ENCODE measurements around the gene NLE1.
A peak's percentile ranks its signal among the peaks of the same experiment; 100 is the strongest.
"Not testable (repeated sequence)": the region's sequence is repeated elsewhere in the genome, so short reads cannot be mapped to it uniquely, and the experiment has no call there.

The NLE1 gene

DNA sequence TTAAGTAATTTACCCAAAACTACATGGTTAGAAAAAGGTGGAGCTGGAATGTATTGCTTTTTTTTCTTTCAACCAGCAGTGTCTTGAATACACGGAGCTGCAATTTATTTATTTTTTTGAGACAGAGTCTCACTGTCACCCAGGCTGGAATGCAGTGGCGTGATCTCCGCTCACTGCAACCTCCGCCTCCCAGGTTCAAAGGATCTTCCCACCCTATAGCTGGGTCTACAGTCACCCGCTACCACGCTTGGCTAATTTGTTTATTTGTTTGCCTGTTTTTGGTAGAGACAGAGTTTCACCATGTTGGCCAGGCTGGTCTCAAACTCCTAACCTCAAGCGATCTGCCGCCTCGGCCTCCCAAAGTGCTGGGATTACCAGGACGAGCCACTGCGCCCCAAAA lies 51.4 kb downstream of the NLE1 start:
- no CpG with 5 or more reads among the region's 11 CpGs for WGBS, 2 donors (ENCODE audit: extremely low coverage in 2 of 2, insufficient read length in 2 of 2, insufficient replicate concordance in 1 of 2)
- H3K4me3 ChIP-seq (ENCODE audit: low read length in 2 of 2); H2BK15ac ChIP-seq (ENCODE audit: low read length); H4K8ac ChIP-seq (ENCODE audit: low read depth, low read length); H3K4me1 ChIP-seq (ENCODE audit: control insufficient read depth in 2 of 2, insufficient read depth in 1 of 2, low read depth in 1 of 2, low read length in 2 of 2); H2AFZ ChIP-seq (ENCODE audit: low read length); H2BK120ac ChIP-seq (ENCODE audit: low read depth, low read length); DNase-seq (ENCODE audit: low spot score); H2BK5ac ChIP-seq (ENCODE audit: low read length); H3K18ac ChIP-seq (ENCODE audit: low read length); H3K27ac ChIP-seq (replicated peaks; ENCODE audit: low read length); H4K91ac ChIP-seq (ENCODE audit: low read depth, low read length, poor library complexity); H2AK5ac ChIP-seq (ENCODE audit: low read depth, low read length); H3K23ac ChIP-seq (ENCODE audit: low read depth, low read length, poor library complexity); H3K9ac ChIP-seq (ENCODE audit: low read depth, low read length, poor library complexity); H3K79me1 ChIP-seq (ENCODE audit: low read depth, low read length); H2BK12ac ChIP-seq (ENCODE audit: low read length); H3K36me3 ChIP-seq (replicated peaks in 1 of 2; ENCODE audit: control insufficient read depth in 2 of 2, insufficient read depth in 2 of 2, low read length in 2 of 2); H3K9me3 ChIP-seq (replicated peaks in 1 of 2; ENCODE audit: control insufficient read depth in 2 of 2, insufficient read depth in 1 of 2, low read depth in 1 of 2, low read length in 2 of 2); H3K14ac ChIP-seq (ENCODE audit: low read length); H3K4me2 ChIP-seq (ENCODE audit: insufficient read depth, low read length, poor library complexity, severe bottlenecking); H3K4ac ChIP-seq (ENCODE audit: low read length): not testable (repeated sequence)
- peaks cover 0 to 10% (median 0%) of the 10 kb centered on the region in 3 experiments for H3K27me3 ChIP-seq (ENCODE audit: control insufficient read depth in 3 of 3, insufficient read depth in 3 of 3, low read depth in 1 of 3, low read length in 3 of 3)

DNA sequence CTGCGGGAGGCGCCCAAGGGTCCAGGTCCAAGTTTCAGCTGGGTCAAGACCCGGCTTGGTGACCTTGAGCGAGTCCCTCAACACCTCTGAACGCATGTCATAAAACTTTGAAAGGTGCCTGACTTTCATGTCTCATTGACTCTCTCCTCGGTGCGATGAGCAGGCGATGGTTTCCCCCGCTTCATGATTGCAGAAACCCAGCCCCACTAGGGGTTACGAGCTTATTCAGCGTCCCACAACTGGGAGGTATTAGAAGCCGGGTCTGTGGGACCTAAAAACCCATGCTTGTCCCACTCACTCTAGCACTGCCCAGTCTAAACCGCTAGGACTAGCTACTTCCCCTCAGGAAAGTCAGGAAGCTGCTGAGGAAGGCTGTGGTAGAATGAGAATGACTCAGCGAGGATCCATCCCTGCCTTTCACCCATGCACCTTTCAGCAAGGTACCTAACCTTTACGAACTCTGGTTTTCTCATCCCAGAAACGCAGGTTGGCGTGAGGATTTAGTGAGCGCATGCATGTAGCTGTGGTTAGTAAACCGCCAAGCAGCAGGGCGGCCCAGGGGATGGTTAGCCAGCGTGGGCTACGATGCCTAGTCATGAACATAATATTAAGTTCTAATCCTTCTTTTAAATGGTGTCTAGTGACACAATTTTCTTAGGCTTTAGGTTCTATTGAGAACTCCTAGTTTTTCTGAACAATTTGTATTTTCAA lies 52.4 kb downstream of the NLE1 start:
- Histone ChIP-seq H2BK5ac (ENCODE audit: low read length) (no peak overlapping the region), H3K23ac (ENCODE audit: low read depth, low read length, poor library complexity) (no peak overlapping the region), H3K27me3 (ENCODE audit: control insufficient read depth in 3 of 3, insufficient read depth in 3 of 3, low read depth in 1 of 3, low read length in 3 of 3) (peaks cover 0 to 10% (median 0%) of the 10 kb centered on the region in 3 experiments), H3K4me3 (ENCODE audit: low read length in 2 of 2) (peak overlapping the region; percentile 26 to 60), H3K18ac (ENCODE audit: low read length) (peak overlapping the region; percentile 82), H2AFZ (ENCODE audit: low read length) (peak overlapping the region; percentile 86), H3K9me3 (replicated peaks in 1 of 2; ENCODE audit: control insufficient read depth in 2 of 2, insufficient read depth in 1 of 2, low read depth in 1 of 2, low read length in 2 of 2) (no peaks in the 10 kb centered on the region), H2AK5ac (ENCODE audit: low read depth, low read length) (no peak overlapping the region), H2BK12ac (ENCODE audit: low read length) (no peak overlapping the region), H3K36me3 (replicated peaks in 1 of 2; ENCODE audit: control insufficient read depth in 2 of 2, insufficient read depth in 2 of 2, low read length in 2 of 2) (no peaks in the 10 kb centered on the region), H3K27ac (replicated peaks; ENCODE audit: low read length) (no peak overlapping the region), H2BK15ac (ENCODE audit: low read length) (no peak overlapping the region), H3K14ac (ENCODE audit: low read length) (no peak overlapping the region), H3K4ac (ENCODE audit: low read length) (no peak overlapping the region), H2BK120ac (ENCODE audit: low read depth, low read length) (no peak overlapping the region), H4K91ac (ENCODE audit: low read depth, low read length, poor library complexity) (peak overlapping the region; percentile 56), H3K9ac (ENCODE audit: low read depth, low read length, poor library complexity) (peak overlapping the region; percentile 67), H3K4me2 (ENCODE audit: insufficient read depth, low read length, poor library complexity, severe bottlenecking) (peak overlapping the region; percentile 47), H3K4me1 (ENCODE audit: control insufficient read depth in 2 of 2, insufficient read depth in 1 of 2, low read depth in 1 of 2, low read length in 2 of 2) (peaks cover 5 to 10% of the 10 kb centered on the region in 2 donors), H4K8ac (ENCODE audit: low read depth, low read length) (no peak overlapping the region), H3K79me1 (ENCODE audit: low read depth, low read length) (no peaks in the 10 kb centered on the region)
- WGBS, 2 donors (ENCODE audit: extremely low coverage in 2 of 2, insufficient read length in 2 of 2, insufficient replicate concordance in 1 of 2), result no CpG with 5 or more reads among the region's 22 CpGs
- DNase-seq (ENCODE audit: low spot score), result no peak

- Histone ChIP-seq H3K79me1 (ENCODE audit: low read depth, low read length) (no peaks in the 10 kb centered on the region), H3K4me1 (ENCODE audit: control insufficient read depth in 2 of 2, insufficient read depth in 1 of 2, low read depth in 1 of 2, low read length in 2 of 2) (peaks cover 5 to 10% of the 10 kb centered on the region in 2 donors), H2AFZ (ENCODE audit: low read length) (peak overlapping the region; percentile 97), H3K14ac (ENCODE audit: low read length) (peak overlapping the region; percentile 85), H3K27me3 (ENCODE audit: control insufficient read depth in 3 of 3, insufficient read depth in 3 of 3, low read depth in 1 of 3, low read length in 3 of 3) (peaks cover 0 to 10% (median 0%) of the 10 kb centered on the region in 3 experiments), H3K4ac (ENCODE audit: low read length) (no peak overlapping the region), H3K4me2 (ENCODE audit: insufficient read depth, low read length, poor library complexity, severe bottlenecking) (peak overlapping the region; percentile 96), H3K23ac (ENCODE audit: low read depth, low read length, poor library complexity) (peak overlapping the region; percentile 52), H2BK5ac (ENCODE audit: low read length) (no peak overlapping the region), H2BK12ac (ENCODE audit: low read length) (no peak overlapping the region), H3K9me3 (replicated peaks in 1 of 2; ENCODE audit: control insufficient read depth in 2 of 2, insufficient read depth in 1 of 2, low read depth in 1 of 2, low read length in 2 of 2) (no peaks in the 10 kb centered on the region), H3K4me3 (ENCODE audit: low read length in 2 of 2) (peak overlapping the region; percentile 86 to 91), H3K9ac (ENCODE audit: low read depth, low read length, poor library complexity) (peak overlapping the region; percentile 91), H2AK5ac (ENCODE audit: low read depth, low read length) (no peak overlapping the region), H4K91ac (ENCODE audit: low read depth, low read length, poor library complexity) (no peak overlapping the region), H3K18ac (ENCODE audit: low read length) (peak overlapping the region; percentile 89), H2BK120ac (ENCODE audit: low read depth, low read length) (peak overlapping the region; percentile 63), H3K27ac (replicated peaks; ENCODE audit: low read length) (no peak overlapping the region), H4K8ac (ENCODE audit: low read depth, low read length) (no peak overlapping the region), H3K36me3 (replicated peaks in 1 of 2; ENCODE audit: control insufficient read depth in 2 of 2, insufficient read depth in 2 of 2, low read length in 2 of 2) (no peaks in the 10 kb centered on the region), H2BK15ac (ENCODE audit: low read length) (no peak overlapping the region)
- DNase-seq (ENCODE audit: low spot score), result peak; percentile 84
- WGBS, 2 donors (ENCODE audit: extremely low coverage in 2 of 2, insufficient read length in 2 of 2, insufficient replicate concordance in 1 of 2), result no CpG with 5 or more reads among the region's 80 CpGs
Observed at GRCh38 chr17:35088881-35089585, 53.1 kb downstream of the NLE1 start.

DNA sequence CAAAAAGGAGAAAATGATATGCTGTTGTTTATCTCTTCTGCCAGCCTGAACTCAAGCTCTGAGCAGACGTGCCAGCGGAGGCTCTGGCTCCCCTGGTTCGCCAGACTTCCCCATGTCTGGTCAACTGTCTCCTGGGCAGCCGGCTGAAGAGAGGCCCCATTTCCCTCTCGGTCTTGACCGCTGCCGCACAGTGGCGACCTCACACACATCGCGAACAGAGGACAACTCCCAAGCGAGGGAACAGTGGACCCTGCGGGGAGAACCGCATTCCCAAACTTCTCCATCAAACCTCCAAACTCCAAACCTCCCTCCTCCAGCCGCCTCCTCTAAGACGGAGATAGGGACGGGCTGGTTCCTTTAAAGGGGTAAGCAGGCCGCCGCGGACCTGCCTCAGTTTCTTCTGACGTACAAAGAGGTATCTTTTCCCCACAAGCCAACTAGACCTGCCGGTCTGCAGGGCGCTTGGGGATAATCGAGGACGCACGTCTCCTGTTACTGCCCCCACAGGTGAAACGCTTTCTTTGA lies 53.7 kb downstream of the NLE1 start:
- Histone ChIP-seq H3K23ac (ENCODE audit: low read depth, low read length, poor library complexity) (peak overlapping the region; percentile 52), H2AFZ (ENCODE audit: low read length) (peak overlapping the region; percentile 97), H2BK5ac (ENCODE audit: low read length) (no peak overlapping the region), H3K79me1 (ENCODE audit: low read depth, low read length) (no peaks in the 10 kb centered on the region), H2BK15ac (ENCODE audit: low read length) (no peak overlapping the region), H3K4me2 (ENCODE audit: insufficient read depth, low read length, poor library complexity, severe bottlenecking) (peak overlapping the region; percentile 96), H2BK120ac (ENCODE audit: low read depth, low read length) (peak overlapping the region; percentile 63), H3K4ac (ENCODE audit: low read length) (no peak overlapping the region), H3K9me3 (replicated peaks in 1 of 2; ENCODE audit: control insufficient read depth in 2 of 2, insufficient read depth in 1 of 2, low read depth in 1 of 2, low read length in 2 of 2) (no peaks in the 10 kb centered on the region), H3K27ac (replicated peaks; ENCODE audit: low read length) (no peak overlapping the region), H4K8ac (ENCODE audit: low read depth, low read length) (no peak overlapping the region), H3K18ac (ENCODE audit: low read length) (peak overlapping the region; percentile 89), H2AK5ac (ENCODE audit: low read depth, low read length) (no peak overlapping the region), H4K91ac (ENCODE audit: low read depth, low read length, poor library complexity) (no peak overlapping the region), H3K14ac (ENCODE audit: low read length) (peak overlapping the region; percentile 85), H2BK12ac (ENCODE audit: low read length) (no peak overlapping the region), H3K4me1 (ENCODE audit: control insufficient read depth in 2 of 2, insufficient read depth in 1 of 2, low read depth in 1 of 2, low read length in 2 of 2) (peaks cover 5 to 10% of the 10 kb centered on the region in 2 donors), H3K4me3 (ENCODE audit: low read length in 2 of 2) (peak overlapping the region; percentile 86 to 91), H3K36me3 (replicated peaks in 1 of 2; ENCODE audit: control insufficient read depth in 2 of 2, insufficient read depth in 2 of 2, low read length in 2 of 2) (no peaks in the 10 kb centered on the region), H3K9ac (ENCODE audit: low read depth, low read length, poor library complexity) (peak overlapping the region; percentile 91), H3K27me3 (ENCODE audit: control insufficient read depth in 3 of 3, insufficient read depth in 3 of 3, low read depth in 1 of 3, low read length in 3 of 3) (peaks cover 0 to 10% (median 0%) of the 10 kb centered on the region in 3 experiments)
- WGBS, 2 donors (ENCODE audit: extremely low coverage in 2 of 2, insufficient read length in 2 of 2, insufficient replicate concordance in 1 of 2), result no CpG with 5 or more reads among the region's 26 CpGs
- DNase-seq (ENCODE audit: low spot score), result peak; percentile 8

Measured in neuronal stem cell (in vitro differentiated cells).